ENCODE measurements around the gene SPATA45.
"Not testable (repeated sequence)": the region's sequence is repeated elsewhere in the genome, so short reads cannot be mapped to it uniquely, and the experiment has no call there.

The SPATA45 gene

GRCh38 chr1:212847549-212847948, at the start of gene SPATA45:
Gene SPATA45, minus strand, starts transcription at chr1:212847649. Its CDS starts 11,500 bp downstream, at chr1:212836149.
- DNase-seq: no peak

GRCh38 chr1:212892108-212892507, 44.7 kb upstream of the SPATA45 start:
- DNase-seq: no peak

GRCh38 chr1:212884592-212884991, 37.1 kb upstream of the SPATA45 start:
- no peak for DNase-seq

- DNase-seq: no peak
These were observed 32.7 kb upstream of the SPATA45 start for GRCh38 chr1:212879947-212880690.

- DNase-seq: no peak
These were observed 31.0 kb upstream of the SPATA45 start for GRCh38 chr1:212878418-212878817.

GRCh38 chr1:212873518-212873917, 26.1 kb upstream of the SPATA45 start:
- DNase-seq: no peak

- no peak for DNase-seq
These were observed 24.5 kb upstream of the SPATA45 start for GRCh38 chr1:212871976-212872375.

GRCh38 chr1:212867192-212867591, 19.7 kb upstream of the SPATA45 start:
- no peak for DNase-seq

- no peak for DNase-seq
These were observed 16.8 kb upstream of the SPATA45 start for GRCh38 chr1:212864201-212864600.

- not testable (repeated sequence) for DNase-seq
These were observed 15.9 kb upstream of the SPATA45 start for GRCh38 chr1:212863345-212863744.

GRCh38 chr1:212862111-212862690, 14.8 kb upstream of the SPATA45 start:
- no peak for DNase-seq

- no peak for DNase-seq
These were observed 13.5 kb upstream of the SPATA45 start for GRCh38 chr1:212860713-212861581.

- DNase-seq: peak; percentile 26
These were observed 11.2 kb upstream of the SPATA45 start for GRCh38 chr1:212858461-212859265.

- DNase-seq: peak; percentile 94
These were observed 10.6 kb upstream of the SPATA45 start, which contains the start of gene FLVCR1 for GRCh38 chr1:212857992-212858460. Gene FLVCR1, plus strand, starts transcription at chr1:212858275. Its CDS starts 178 bp downstream, at chr1:212858453.

- no peak for DNase-seq
These were observed 9.3 kb upstream of the SPATA45 start for GRCh38 chr1:212856755-212857154.

- DNase-seq: no peak
These were observed 6.2 kb upstream of the SPATA45 start for GRCh38 chr1:212853658-212854057.

- no peak for DNase-seq
These were observed 4.7 kb upstream of the SPATA45 start for GRCh38 chr1:212852105-212852688.

GRCh38 chr1:212844521-212844920, 2.9 kb downstream of the SPATA45 start:
- DNase-seq: not testable (repeated sequence)

GRCh38 chr1:212838145-212838544, 9.3 kb downstream of the SPATA45 start:
- DNase-seq: no peak

GRCh38 chr1:212833211-212834207, 13.9 kb downstream of the SPATA45 start:
- peak; percentile 3 for DNase-seq

- no peak for DNase-seq
These were observed 19.1 kb downstream of the SPATA45 start for GRCh38 chr1:212828395-212828794.
